ENCODE results near the gene HOXA9.

The HOXA9 gene

DNA sequence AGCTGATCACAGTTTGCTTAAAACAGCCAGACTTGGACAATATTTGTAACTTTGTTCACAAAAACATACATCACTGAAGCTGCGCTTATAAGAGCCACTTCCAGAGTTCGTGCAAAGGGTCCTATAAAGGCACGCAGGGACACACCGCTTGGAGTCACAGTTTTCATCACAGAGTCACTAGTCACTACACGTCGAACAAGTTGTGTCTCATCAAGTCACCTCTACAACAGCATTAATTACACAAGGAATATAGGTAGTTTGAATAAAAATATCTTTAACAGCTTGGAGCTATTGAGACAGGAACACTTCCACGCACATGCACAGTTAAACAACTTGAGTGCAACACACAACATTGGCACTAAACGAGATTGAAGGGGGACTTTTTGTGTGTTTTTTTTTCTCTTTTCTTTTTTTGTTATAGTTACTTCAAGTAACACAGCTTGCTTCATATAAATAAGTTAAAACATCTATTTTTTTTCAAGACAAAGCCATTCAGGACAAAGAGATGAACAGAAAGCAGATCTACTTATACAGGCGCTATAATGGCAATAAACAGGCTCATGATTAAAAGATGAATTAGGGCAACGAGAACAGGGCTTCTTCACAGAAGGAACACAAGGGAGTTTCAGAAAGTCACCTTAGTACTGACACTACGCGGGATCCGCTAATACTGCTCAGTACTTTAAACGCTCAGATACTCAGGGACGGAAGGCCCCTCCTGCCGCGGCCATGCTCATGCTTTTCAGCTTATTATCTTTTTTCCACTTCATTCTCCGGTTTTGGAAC, 24.0 kb downstream of the HOXA9 start:
- DNase-seq, result no peak

DNA sequence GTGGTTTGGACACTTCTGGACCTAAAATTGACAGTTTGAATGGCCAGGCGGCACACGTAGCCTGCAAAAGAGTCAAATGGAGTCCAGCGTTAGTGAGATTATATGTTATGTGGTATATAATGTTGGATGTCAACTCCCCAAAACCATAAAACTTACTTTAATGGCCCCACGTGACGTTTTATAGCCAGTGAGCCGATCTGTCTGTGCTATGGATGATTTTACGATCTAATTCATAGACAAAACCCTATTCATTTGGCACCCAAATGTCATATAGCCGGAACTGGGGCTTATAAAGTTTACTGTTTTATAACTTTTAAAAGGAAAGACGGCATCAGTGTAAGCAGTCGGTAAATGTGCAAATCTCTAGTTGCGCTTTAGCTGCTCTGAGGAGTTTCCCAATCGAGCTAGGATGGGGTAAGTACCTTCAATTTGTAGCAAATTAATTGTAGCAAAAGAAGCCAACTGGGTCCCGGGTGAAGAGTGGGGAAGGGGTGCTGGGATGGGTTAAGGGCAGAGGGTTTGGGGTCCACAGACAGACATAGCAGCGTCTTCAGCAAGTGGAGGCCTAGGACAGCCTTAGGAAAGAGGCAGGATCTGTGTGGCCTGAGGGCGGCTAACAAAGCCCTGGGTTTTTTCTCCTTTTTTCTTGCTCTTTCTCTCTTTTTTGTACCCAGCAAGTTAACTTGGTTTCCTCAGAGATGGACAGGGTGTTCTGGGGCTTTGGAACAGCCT, 25.0 kb downstream of the HOXA9 start:
- DNase-seq, result no peak

DNA sequence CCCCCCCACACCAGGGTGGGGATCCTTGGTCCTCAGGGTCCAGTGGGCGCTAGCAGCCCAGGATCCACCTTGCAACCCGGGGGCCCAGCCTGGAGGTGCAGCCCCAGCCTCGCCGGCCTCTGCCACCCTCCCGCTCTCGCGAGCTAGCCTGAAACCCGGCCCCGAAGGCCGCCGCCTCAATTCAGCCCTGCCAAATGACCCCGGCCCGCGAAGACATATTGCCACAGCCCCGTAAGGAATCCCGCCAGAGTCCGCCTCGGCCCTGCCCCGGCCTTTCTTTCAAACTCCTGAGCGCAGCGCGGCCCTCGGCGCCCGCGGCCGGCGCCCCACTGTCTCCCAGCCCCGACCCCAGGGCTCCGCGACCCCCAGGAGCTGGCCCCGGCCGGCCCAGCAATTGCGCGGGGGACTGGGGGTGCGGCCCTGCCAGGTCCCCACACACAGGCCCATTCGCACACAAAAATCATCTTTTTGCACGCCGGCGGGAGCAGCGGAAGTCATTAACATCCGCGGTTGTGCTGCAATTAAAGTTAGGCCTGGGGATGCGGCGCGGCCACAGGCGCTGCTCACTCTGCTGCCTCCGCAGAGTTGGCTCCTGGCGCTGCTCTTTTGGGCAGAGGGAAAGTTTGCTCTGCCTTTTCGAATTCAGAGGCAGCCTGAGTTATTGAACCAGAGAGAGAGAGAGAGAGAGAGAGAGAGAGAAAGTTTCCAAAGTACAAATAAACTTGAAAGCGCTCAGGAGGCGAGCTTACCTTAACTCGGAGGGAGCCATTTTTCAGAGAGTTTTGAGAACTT, 25.8 kb downstream of the HOXA9 start:
- DNase-seq, result no peak

DNA sequence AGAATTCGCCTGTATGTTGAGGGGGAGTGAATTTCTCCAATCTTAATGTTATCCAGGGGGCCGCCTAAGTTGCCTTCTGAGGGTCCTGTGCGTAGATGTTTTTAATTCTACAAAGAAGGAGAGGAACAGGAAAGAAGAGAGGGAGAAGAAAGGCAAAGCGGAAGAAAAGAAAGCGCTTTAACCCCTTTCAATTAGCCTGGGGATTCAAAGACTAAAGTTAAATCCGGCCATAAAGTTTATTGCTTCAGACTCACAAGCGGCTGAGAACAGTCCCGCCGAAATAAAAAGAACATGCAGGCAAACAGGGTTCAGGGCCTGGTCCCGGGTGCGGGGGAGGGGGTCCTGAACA, 26.4 kb downstream of the HOXA9 start:
- DNase-seq, result no peak

DNA sequence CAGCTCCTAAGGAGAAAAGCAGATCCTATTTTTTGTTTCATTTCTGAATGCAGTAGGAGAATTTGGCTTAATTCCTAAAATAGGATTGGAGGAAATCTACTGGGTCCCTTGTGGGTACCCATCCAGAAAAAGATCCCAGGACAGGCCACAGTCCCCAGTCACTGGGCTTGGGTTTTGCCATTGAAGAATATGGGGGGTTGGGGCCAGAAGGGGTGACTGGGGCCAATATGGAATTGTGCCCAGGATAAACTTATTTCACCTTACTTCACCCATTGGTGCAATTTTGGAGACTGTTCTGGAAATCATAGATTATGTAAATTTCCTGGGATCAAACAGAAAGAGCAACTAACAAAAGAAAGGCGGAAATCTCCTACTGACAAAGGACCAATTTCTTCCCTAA, 26.9 kb downstream of the HOXA9 start:
- no peak for DNase-seq

DNA sequence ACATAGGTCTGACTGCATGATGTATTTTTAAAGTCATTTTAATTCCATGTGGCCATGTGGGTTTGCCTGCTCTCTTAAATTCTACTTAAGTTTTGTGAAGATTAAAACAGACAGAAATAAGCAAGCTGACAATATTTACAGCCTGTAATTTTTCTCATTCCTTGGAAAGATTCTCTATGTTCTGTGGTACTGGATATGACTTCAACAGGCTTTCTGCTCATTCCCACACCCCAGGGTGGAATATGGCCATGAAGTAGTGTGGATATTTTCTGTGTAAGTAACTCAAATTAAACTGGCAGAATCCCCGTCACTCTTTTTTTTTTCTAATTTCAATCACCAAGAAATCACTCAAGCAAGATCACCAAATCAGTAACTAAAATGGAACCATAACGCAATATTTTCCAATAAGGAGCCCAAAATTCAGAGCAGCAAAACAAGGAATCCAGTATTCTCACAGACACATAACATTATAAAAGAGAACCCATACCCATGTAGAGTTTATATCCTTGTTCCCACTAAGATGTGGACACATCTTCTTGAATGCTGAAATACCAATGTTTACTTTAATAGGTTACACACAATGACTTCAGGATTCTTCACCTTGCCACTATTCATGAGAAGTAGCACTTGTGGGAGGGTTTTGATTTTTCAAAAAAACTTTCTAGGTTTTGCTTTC, 27.6 kb downstream of the HOXA9 start:
- DNase-seq, result no peak

DNA sequence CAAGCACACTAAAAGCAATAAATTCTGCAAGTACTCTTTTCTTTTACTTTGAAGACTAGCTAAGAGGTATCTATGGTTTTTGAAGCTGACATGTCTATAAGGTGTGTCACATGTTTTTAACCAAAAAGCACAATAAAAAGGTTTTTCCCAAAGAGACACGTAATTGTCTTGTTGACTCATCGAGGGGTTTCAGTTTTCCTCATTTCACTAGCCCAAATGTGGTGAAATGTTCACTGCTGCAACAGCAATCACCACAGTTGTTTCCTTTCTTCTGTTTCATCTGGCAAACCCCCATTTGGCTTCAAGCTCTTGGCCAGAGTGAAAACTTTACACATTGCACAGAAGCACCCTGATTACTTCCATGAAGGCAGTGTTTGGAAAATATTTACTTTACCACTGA, 30.9 kb downstream of the HOXA9 start:
- DNase-seq, result no peak

DNA sequence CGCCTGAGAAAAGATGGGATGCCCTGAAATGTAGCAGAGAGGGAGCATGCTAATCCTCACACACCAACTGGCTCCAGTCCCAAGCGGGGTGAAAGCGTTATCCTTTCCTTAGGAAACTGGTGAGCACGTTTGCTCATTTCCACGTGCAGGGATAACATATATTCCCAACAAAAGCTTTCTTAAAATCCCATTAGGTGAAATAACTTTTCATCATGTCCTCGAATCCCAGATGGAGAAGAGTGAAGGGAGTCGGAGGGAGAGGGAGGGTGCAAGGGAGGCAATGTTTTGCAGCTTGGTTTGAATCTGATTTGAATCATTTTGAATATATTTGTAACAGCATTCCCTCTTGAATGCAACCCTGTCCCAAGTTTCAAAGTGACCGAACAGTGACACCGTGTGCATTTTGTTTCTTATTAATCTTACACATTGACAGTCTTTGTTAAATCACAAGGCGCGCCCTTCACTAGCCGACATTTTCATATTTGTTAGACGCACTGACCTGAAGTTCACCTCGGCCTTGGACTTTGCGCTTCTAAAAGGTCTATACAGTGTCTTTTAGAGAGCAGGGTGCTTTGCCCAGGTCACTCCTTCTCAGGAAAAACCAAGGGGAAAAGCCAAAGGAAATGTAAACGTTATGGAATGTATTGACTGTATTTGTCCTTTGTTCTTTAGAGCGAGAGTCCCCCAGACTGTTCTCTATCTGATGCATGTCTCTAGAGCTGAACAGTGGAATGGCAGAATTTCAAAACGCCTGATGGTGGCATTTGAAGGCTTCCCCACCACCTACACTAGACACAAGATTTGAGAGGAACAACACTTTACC, 31.7 kb downstream of the HOXA9 start:
- DNase-seq, result no peak

DNA sequence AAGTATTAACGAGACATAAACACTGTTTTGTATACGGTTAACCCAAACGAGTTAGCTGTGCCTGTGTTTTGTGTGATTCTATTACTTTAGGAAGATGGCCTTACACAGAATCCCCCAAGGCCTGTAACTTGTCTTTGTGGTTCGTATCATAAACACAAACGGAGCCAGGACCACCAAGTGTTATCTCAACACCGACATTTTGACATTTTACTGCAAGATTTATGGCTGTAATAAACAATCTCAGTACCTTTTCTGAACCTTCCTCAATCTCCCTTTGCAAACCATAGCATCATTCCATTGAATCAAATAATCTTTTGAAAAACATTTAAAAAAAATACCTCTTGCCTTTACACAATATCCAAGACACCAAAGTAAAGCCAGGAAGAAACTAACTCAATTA, 32.4 kb downstream of the HOXA9 start:
- DNase-seq, result no peak

DNA sequence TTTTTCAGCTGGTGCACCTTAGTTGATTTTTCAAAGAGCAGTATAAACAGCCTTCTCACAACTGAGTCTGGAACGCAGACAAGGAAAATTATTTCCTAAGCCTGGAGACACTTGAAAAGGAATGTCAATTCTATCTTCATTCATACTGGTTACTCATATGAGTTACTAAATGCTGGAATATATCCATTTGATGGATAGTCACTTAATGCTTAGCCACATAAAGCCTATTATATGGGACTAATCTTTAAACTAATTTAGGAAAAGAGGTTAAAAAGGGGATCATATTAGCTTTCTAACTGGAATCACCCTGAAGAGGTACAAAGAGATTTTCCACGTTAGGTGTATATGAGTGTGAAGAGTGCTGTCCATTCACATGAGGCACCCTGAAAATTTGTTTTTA, 33.1 kb downstream of the HOXA9 start:
- DNase-seq, result no peak

DNA sequence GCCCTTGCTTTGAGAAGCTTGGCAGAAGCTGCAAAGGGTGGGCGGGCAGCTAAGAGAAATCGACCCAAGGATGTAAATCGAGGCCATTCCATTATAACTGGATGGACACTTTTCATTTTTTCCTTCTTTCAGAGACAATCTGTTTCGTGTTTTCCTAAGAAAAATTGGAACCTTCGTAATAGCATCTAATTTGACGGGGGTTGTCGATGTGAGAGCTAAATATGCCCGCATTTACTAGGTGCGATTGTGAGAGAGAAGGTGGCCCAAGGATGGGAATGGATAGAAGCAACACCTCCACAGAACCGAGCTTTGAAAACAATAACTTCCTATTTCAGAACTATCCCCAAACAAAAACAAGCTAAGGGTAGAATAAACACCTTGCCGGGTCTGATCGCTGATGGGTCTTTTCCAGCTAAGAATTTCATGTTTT, 33.9 kb downstream of the HOXA9 start:
- no peak for DNase-seq

DNA sequence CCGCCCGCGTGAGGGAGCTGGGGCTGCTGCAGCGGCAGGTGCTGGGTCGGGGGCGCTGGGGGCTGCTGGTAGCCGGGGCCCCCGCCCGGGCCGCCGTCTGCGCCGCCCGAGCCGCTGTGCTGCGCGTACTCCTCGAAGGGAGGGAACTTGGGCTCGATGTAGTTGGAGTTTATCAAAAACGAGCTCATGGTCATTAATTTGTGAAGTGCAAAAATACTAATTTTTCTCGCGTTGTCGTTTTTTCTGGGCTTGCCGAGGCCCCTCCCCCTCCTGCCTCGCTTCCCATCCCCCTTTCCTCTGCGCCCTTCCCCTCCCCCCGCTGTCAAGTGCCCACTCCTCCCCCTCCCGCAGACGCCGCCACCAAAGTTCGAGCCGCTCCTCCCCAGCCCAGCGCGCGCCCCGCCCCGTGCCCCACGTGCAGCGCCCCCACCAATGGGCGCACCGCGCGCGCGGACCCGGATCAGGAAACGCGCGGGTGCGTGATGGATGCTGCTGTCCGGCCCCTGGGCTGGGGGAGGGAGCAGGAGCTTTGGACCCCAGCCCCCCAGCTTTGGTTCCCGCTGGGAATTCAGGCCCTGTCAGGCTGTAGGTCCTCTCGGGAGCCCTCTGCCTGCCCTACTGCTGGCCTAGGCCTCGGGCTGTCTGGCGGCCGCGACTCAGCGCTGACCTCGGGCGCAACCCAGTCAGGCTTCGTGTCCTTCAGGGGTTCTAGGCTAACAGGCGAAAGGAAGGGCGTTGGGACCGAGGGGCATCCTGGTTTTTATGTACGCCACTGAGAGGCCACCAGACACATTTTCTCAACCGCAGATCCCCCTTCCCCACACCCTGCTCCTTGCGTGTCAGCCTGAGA, 34.6 kb downstream of the HOXA9 start, which contains the start of gene HOXA4:
HOXA4 (minus strand) TSS at position 218 of the 850 bp plus-strand sequence; CDS start at position 194, 24 bp downstream.
- peak; percentile 83 for DNase-seq

DNA sequence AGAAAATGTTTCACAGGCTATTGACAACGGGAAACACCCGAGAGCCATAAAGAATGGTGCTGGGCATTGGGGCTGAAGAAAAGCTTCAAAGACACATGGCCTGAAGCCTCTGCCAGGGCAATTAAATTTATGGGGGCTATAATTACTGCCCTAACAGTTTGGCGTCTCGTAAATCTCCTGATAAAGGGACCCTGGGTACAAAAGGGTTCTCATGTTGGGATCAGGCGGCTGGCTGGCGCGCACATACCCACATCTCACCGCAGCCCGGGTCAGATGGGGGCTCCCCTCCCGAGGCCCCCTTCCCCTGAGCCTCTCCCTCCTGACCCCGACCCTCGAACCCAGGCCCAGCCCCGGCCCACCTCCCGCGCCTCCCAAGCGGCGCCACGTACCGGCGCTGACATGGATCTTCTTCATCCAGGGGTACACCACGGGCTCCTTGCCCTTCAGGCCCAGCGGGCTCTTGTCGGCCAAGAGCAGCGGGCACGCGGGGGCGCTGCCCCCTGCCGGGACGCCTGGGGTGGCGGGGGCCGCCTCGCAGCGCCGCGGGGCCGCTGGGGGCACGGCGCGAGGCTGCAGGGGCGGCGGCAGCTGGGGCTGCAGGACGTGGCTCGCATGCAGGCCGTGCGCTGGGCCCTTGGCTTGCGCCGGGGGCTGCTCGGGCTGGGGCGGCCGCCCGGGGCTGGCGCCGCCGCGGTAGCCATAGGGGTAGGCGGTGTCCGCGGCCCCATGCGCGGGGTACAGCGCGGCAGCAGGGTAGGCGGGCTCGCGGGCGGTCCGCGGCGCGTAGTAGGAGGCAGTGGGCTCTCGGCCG, 35.4 kb downstream of the HOXA9 start:
- no peak for DNase-seq

DNA sequence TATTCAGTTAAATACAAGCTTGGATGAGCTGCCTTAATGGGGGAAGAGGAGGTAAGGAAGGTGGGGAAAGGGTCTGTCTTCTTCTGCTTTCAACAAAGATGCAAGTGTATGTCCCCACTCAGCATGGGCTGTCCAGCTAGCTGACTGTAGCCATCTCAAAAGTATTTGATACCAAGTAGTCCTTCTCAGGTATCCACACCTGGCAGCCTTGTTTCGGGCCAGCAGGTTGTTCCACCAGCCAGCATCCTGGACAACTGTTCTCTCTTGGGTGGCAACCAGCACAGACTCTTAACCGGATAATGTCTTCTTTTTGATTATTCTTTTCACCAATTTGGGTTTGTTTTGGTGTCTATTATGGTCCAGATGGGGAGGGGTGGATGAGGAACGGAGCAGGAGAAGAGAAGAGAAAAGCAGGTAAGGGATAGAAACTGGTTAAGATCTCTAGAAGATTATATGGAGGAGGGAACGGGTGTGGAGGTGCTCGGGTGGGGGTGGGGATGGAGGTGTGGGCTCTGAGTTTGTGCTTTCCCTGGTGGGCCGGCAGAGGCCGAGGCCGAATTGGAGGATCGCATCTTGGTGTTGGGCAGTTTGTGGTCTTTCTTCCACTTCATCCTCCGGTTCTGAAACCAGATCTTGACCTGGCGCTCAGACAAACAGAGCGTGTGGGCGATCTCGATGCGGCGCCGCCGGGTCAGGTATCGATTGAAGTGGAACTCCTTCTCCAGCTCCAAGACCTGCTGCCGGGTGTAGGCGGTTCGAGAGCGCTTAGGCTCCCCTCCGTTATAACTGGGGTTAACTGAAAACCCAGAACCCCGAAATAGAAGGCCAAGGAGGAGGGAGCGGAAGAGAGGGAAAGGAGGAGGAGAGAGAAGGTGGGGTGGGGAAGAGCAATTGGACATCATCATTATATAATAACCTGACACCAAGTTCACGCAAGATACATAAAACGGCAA, 36.3 kb downstream of the HOXA9 start:
- DNase-seq, result no peak

DNA sequence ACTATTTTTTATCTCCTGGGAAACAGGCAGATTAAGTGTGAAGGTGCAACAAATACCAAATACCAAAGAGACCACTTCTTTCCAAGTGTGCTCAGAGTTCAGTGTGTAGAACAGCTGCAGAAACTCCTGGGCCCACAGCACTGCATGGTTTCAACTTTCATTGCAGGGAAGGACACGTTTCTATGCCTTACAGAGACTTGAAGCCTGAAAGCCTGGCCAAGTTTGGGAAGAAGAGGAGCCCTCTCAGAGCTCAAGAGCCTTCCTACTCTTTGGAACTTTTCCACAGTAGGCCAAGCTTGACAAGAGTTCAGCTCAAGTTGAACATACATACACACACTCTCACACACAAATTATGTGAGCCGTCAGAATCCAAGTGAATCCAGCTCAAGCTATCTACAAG, 37.3 kb downstream of the HOXA9 start:
- DNase-seq, result no peak

DNA sequence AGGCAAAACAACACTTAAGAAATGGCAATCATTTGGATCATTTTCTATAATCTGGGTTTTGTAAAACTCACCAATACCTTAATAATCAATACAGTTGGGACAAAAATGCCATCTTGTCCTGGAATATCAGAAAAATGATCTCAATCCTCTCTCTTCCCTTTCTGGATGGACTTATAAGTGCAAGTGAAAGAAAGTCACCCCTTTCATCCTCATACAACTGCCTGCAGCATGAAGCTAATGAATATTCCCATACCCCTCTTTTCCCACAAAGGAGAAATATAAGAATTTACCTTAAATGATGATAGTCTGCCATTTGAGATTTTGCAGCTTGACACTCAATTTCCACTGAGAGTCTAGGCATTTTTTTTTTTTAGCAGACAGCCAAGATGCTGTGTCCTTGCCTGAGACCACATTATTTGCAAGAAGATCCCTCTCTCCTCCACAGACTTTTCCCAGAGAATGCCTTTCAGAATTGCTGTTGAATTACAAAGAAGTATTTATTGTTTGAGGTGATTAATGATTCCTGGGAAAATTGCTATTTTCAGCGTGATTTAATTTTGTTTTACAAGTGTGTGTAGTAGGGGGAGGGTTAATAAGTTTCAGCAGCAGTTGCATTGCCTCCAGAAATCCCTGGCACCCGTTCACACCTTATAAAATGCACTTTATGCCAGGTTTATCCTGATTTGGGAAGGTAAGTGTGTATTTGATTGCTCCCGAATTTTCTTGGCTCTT, 38.6 kb downstream of the HOXA9 start:
- DNase-seq, result no peak

DNA sequence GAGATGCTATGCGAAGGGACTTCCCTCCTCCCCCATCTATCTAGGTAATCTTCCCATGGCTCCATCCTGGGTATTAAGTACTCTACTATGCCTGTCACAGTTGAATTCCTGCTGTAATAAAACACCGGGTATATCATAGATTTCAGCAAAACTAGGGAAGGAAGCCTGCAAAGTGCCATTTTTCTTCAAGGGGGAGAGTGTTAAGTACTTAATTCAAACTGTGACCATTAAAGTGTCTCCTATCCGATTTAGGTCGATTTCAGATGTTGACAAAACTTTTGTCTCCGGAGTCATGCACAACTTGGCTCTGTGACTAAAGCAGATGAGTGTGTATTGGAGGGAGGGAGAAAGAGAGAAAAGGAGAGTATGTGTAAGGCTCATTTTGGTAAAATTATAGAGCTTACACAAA, 39.3 kb downstream of the HOXA9 start:
- DNase-seq, result no peak

All from activated naive CD4-positive, alpha-beta T cell treated with anti-CD3 and anti-CD28 coated beads, Interleukin-2, amount 50 U/mL, for 16 hours (primary cell).